DOHH2 (cell line): ENCODE measurements around the gene ACP6.
A peak's percentile ranks its signal among the peaks of the same experiment; 100 is the strongest.
"Not testable (repeated sequence)": the region's sequence is repeated elsewhere in the genome, so short reads cannot be mapped to it uniquely, and the experiment has no call there.

Experiments
- H3F3A ChIP-seq: fragments of 200-600 bp; sonication (generic), shearing (Covaris generic); 2 replicates; pipeline ENCODE4 v1.6.0; 2016; ENCODE audit warnings: antibody characterized with exemption, mild to moderate bottlenecking; ENCODE audit not compliant: control insufficient read depth, insufficient read depth
- H3K27ac ChIP-seq: fragments of 200-600 bp; sonication (generic); 2 replicates; pipeline ENCODE4 v1.5.1; 2014; ENCODE audit warnings: low read depth, mild to moderate bottlenecking, low read length, moderate library complexity
- H3K27me3 ChIP-seq: fragments of 200-600 bp; sonication (generic); 2 replicates; pipeline ENCODE4 v1.6.1; 2014; ENCODE audit warnings: mild to moderate bottlenecking, low read length, mixed read lengths; ENCODE audit not compliant: control insufficient read depth
- H3K36me3 ChIP-seq: fragments of 200-600 bp; sonication (generic); 2 replicates; pipeline ENCODE4 v1.6.1; 2014; ENCODE audit warnings: mild to moderate bottlenecking, low read length, moderate library complexity, mixed read lengths; ENCODE audit not compliant: control insufficient read depth
- H3K4me1 ChIP-seq: fragments of 200-600 bp; sonication (generic); 2 replicates; pipeline ENCODE4 v1.6.1; 2014; ENCODE audit warnings: mild to moderate bottlenecking, low read length, mixed read lengths; ENCODE audit not compliant: control insufficient read depth
- H3K4me2 ChIP-seq: fragments of 200-600 bp; sonication (generic); 2 replicates; pipeline ENCODE4 v1.6.0; 2014; ENCODE audit warnings: mild to moderate bottlenecking, low read length, moderate library complexity
- H3K4me3 ChIP-seq: fragments of 200-600 bp; sonication (generic); 2 replicates; pipeline ENCODE4 v1.5.1; 2014; ENCODE audit warnings: mild to moderate bottlenecking, low read length, mixed read lengths
- H3K79me2 ChIP-seq: fragments of 200-600 bp; sonication (generic); 2 replicates; pipeline ENCODE4 v1.6.1; 2014; ENCODE audit warnings: mild to moderate bottlenecking, low read length, mixed read lengths; ENCODE audit not compliant: control insufficient read depth
- H3K9me2 ChIP-seq: fragments of 200-600 bp; sonication (generic); replicated peaks from 2 replicates; pipeline ENCODE4 v1.6.1; 2014; ENCODE audit warnings: mild to moderate bottlenecking, low read length, mixed read lengths; ENCODE audit not compliant: control insufficient read depth
- H3K9me3 ChIP-seq: fragments of 200-600 bp; sonication (generic); 2 replicates; pipeline ENCODE4 v1.6.1; 2014; ENCODE audit warnings: antibody characterized with exemption, low read length, mixed read lengths; ENCODE audit not compliant: control insufficient read depth, insufficient read depth
- H4K20me1 ChIP-seq: fragments of 200-600 bp; sonication (generic); 2 replicates; pipeline ENCODE4 v1.6.0; 2014; ENCODE audit warnings: low read depth, mild to moderate bottlenecking, antibody characterized with exemption, low read length, moderate library complexity; ENCODE audit not compliant: control insufficient read depth, insufficient read depth
- EZH2phosphoT487 ChIP-seq: fragments of 200-600 bp; sonication (generic); IDR thresholded peaks from 2 replicates; pipeline ENCODE4 v1.6.1; 2017; ENCODE audit warnings: borderline replicate concordance, mild to moderate bottlenecking, antibody characterized with exemption, low read length, moderate library complexity, mixed read lengths
- TF ChIP-seq, protein P1 (sequence below): fragments of 200-600 bp; sonication (generic); IDR thresholded peaks from one replicate; pipeline ENCODE4 v1.5.1; 2014; ENCODE audit warnings: antibody characterized with exemption, mild to moderate bottlenecking, low read depth, low read length; ENCODE audit not compliant: poor library complexity, severe bottlenecking

ACP6 gene

DNA sequence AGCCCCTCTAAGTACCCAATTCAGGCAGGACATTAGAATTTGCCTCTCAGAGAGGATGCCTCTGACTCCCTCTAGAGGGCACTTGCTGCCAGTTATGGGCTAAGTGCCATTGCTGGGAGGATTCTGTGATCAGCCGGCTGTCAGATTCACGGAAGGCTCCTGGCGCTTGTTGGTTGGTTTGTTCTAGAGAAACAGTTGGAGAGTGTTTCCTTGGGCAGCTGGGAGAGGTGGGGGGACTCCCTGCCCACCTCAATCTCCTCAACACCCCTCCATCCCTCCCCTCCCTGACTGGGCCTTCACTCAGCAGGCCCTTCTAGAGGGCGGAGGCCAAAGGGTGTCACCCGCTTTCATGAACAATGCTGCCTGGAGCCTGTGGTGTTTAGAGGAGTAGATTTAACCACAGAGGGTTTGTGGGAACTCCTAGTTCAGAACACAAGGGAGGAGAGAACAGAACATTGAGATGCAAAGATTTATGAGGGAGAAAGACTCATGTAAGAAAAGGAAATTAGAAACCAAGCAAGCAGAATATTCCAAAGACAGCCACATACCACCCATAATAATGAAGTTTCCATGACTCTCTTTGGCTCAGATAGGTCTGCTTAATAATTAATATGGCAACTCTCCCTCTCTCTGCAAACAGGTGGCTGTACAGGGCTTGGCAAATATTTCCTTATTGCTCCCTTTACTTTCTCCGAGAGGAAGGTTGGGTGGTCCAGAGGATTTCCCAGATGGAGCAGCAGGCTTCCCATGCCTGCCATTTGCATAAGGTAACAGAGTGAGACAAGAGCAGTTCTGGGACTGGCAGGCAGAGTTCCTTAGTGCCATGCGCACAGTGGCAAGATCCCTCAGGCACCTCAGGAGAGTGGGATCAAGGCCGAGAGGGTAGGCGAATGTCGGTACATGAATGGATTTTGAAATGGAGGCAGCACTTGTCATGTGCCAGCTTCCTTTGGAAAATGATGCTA, 30.0 kb upstream of the ACP6 start:
- no peaks in the 10 kb centered on the region for H3K9me3 ChIP-seq
- TF ChIP-seq EZH2phosphoT487: no peak
- TF ChIP-seq, protein P1, sequence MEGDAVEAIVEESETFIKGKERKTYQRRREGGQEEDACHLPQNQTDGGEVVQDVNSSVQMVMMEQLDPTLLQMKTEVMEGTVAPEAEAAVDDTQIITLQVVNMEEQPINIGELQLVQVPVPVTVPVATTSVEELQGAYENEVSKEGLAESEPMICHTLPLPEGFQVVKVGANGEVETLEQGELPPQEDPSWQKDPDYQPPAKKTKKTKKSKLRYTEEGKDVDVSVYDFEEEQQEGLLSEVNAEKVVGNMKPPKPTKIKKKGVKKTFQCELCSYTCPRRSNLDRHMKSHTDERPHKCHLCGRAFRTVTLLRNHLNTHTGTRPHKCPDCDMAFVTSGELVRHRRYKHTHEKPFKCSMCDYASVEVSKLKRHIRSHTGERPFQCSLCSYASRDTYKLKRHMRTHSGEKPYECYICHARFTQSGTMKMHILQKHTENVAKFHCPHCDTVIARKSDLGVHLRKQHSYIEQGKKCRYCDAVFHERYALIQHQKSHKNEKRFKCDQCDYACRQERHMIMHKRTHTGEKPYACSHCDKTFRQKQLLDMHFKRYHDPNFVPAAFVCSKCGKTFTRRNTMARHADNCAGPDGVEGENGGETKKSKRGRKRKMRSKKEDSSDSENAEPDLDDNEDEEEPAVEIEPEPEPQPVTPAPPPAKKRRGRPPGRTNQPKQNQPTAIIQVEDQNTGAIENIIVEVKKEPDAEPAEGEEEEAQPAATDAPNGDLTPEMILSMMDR: peak; percentile 81
- no peaks in the 10 kb centered on the region for H3K4me1 ChIP-seq
- no peaks in the 10 kb centered on the region for H3K79me2 ChIP-seq
- no peak overlapping the region for H3K4me3 ChIP-seq
- H3F3A ChIP-seq: no peaks in the 10 kb centered on the region
- H3K27me3 ChIP-seq: peaks cover 12% of the 10 kb centered on the region
- H3K4me2 ChIP-seq: no peak overlapping the region
- H4K20me1 ChIP-seq: no peaks in the 10 kb centered on the region
- no peak overlapping the region for H3K27ac ChIP-seq
- H3K36me3 ChIP-seq: no peaks in the 10 kb centered on the region
- H3K9me2 ChIP-seq: no peaks in the 10 kb centered on the region

DNA sequence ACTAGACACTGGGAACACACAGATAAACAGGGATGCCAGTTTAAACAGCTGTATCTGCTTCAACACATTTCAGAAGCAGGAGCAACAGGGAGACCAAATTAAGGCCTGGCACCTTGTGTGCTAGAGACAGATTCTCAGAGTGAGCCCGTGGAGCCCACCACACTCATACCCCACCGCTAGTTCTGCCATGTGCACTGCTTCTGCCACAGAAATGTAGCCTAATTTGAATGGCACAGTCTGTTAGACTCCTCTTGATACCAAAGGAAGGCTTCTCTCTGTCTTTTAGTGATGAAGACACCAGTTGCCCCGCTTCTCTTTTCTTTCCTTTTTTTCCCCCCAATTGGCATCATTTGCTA, 29.3 kb upstream of the ACP6 start:
- no peaks in the 10 kb centered on the region for H4K20me1 ChIP-seq
- H3K79me2 ChIP-seq: no peaks in the 10 kb centered on the region
- H3K27me3 ChIP-seq: peaks cover 12% of the 10 kb centered on the region
- no peak overlapping the region for H3K4me2 ChIP-seq
- H3K9me3 ChIP-seq: no peaks in the 10 kb centered on the region
- H3K27ac ChIP-seq: no peak overlapping the region
- no peaks in the 10 kb centered on the region for H3K36me3 ChIP-seq
- TF ChIP-seq EZH2phosphoT487: no peak
- TF ChIP-seq, protein P1: no peak
- no peaks in the 10 kb centered on the region for H3F3A ChIP-seq
- H3K4me1 ChIP-seq: no peaks in the 10 kb centered on the region
- no peaks in the 10 kb centered on the region for H3K9me2 ChIP-seq
- no peak overlapping the region for H3K4me3 ChIP-seq

DNA sequence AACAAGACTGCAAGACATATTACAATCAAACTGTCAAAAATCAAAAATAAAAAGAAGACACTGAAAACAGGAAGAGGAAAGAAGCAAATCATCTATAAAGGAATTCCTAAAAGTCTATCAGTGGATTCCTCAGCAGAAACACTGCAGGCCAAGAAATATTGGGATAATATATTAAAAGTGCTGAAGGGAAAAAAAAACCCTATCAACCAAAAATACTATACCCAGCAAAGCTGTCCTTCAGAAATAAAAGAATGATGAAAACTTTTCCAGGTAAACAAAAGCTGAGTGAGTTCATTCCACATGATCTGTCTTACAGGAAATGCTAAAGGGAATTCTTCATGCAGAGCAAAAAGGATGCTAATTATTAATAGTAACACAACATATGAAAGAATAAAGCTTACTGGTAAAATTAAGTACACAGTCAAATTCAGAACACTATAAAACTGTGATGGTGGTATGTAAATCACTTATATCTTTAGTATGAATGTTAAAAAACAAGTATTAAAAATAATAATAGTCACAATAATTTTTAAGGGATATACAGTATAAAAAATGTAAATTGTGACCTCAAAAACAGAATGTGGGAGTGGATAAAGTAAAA, 12.9 kb upstream of the ACP6 start:
- H3K36me3 ChIP-seq: no peaks in the 10 kb centered on the region
- no peaks in the 10 kb centered on the region for H3K79me2 ChIP-seq
- H4K20me1 ChIP-seq: no peaks in the 10 kb centered on the region
- peaks cover 9% of the 10 kb centered on the region; the same call in 1 of the 2 replicates for H3K9me3 ChIP-seq
- H3F3A ChIP-seq: no peaks in the 10 kb centered on the region
- no peaks in the 10 kb centered on the region for H3K9me2 ChIP-seq
- H3K4me1 ChIP-seq: no peaks in the 10 kb centered on the region
- no peak overlapping the region for H3K27ac ChIP-seq
- H3K27me3 ChIP-seq: peaks cover 2% of the 10 kb centered on the region; the same call in 1 of the 2 replicates
- no peak overlapping the region for H3K4me3 ChIP-seq
- no peak overlapping the region for H3K4me2 ChIP-seq
- TF ChIP-seq EZH2phosphoT487: no peak
- TF ChIP-seq, protein P1: no peak

DNA sequence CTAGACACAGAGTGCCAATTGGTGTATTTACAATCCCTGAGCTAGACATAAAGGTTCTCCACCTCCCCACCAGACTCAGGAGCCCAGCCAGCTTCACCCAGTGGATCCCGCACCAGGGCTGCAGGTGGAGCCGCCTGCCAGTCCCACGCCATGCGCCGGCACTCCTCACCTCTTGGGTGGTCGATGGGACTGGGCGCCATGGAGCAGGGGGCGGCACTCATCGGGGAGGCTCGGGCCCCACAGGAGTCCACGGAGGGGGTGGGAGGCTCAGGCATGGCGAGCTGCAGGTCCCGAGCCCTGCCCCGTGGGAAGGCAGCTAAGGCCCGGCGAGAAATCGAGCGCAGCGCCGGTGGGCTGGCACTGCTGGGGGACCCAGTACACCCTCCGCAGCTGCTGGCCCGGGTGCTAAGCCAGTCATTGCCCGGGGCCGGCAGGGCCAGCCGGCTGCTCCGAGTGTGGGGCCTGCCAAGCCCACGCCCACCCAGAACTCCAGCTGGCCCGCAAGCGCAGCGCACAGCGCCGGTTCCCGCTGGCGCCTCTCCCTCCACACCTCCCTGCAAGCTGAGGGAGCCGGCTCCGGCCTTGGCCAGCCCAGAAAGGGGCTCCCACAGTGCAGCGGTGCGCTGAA, 10.4 kb upstream of the ACP6 start:
- H4K20me1 ChIP-seq, H3K79me2 ChIP-seq, H3K9me2 ChIP-seq, H3F3A ChIP-seq, H3K4me2 ChIP-seq, H3K4me1 ChIP-seq, H3K27ac ChIP-seq, H3K27me3 ChIP-seq, H3K36me3 ChIP-seq, H3K4me3 ChIP-seq: not testable (repeated sequence)
- H3K9me3 ChIP-seq: peaks cover 21% of the 10 kb centered on the region; the same call in 1 of the 2 replicates

DNA sequence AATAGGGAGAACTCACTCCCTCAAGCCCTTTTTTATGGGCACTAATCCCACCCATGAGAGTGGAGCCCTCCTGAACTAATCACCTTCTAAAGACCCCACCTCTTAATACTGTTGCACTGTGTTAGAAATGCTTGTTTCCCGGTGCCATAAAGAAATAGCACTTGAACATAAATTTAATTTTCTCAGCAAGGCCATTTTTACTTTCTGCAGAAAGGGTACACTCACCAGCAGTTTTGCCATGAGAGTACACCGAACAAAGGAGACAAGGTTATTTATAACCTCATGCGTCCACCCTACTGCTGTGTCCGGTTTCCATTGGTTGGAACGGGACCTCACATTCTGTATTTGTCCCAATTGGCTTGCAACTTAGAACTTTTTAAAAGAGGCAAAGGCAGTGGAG, 7.4 kb upstream of the ACP6 start:
- not testable (repeated sequence) for H4K20me1 ChIP-seq, H3K79me2 ChIP-seq, H3F3A ChIP-seq, H3K4me1 ChIP-seq, H3K36me3 ChIP-seq, H3K9me2 ChIP-seq, H3K4me3 ChIP-seq, H3K27ac ChIP-seq, H3K4me2 ChIP-seq
- H3K9me3 ChIP-seq: peaks cover 21% of the 10 kb centered on the region; the same call in 1 of the 2 replicates
- H3K27me3 ChIP-seq: peaks cover 14% of the 10 kb centered on the region
